K562 (cell line): Measurements from ENCODE around the gene STC2. TPM values are rescaled to one million over a fixed set of nuclear protein-coding genes. Genes with fewer than 3 reads are reported as not detected.

ENCODE experiments used
- ARHGAP35 ChIP-seq: fragments of 450-650 bp; IDR thresholded peaks from 2 replicates; pipeline ENCODE4 v1.6.1; 2018; ENCODE audit not compliant: partially characterized antibody
- BRF1 ChIP-seq: IDR thresholded peaks from 3 replicates; pipeline ENCODE4 v1.6.1; 2011; ENCODE audit warnings: borderline replicate concordance, mild to moderate bottlenecking; ENCODE audit not compliant: insufficient read length; ENCODE audit errors: extremely low read depth
- COPS2 ChIP-seq: fragments of 450-650 bp; conservative IDR thresholded peaks from 2 replicates; pipeline ENCODE4 v1.6.1; 2016; ENCODE audit warnings: mild to moderate bottlenecking, moderate library complexity
- IFI16 ChIP-seq: fragments of 250-450 bp; sonication (Bioruptor Pico); IDR thresholded peaks from 2 replicates; pipeline ENCODE4 v2.1.2; 2022; ENCODE audit warnings: mild to moderate bottlenecking, inconsistent platforms
- MYNN ChIP-seq, 2 experiments: sonication (generic); formaldehyde crosslinking in 1 of 2; IDR thresholded peaks; 2 replicates each; pipeline versions ENCODE4 v1.5.0 to v1.6.1; 2016 to 2020; ENCODE audit warnings: antibody characterized with exemption in 1 of 2, missing genetic modification reagents in 1 of 2
- NKRF ChIP-seq: fragments of 450-650 bp; IDR thresholded peaks from 2 replicates; pipeline ENCODE4 v1.6.1; 2016; ENCODE audit warnings: borderline replicate concordance
- NONO ChIP-seq, 2 experiments: fragments of 200-400 bp in 1 of 2; fragments of 450-650 bp in 1 of 2; formaldehyde crosslinking in 1 of 2; IDR thresholded peaks; 2 replicates each; pipeline ENCODE4 v1.6.1; 2017; ENCODE audit warnings: low read depth in 2 of 2, mild to moderate bottlenecking in 2 of 2, moderate library complexity in 2 of 2, low read length in 1 of 2
- PHF8 ChIP-seq: fragments of 200-600 bp; sonication (generic); IDR thresholded peaks from 2 replicates; pipeline ENCODE4 v1.6.1; 2012; ENCODE audit warnings: mixed run types, mild to moderate bottlenecking, inconsistent platforms, low read length, moderate library complexity, borderline replicate concordance
- RBM25 ChIP-seq: fragments of 200-400 bp; formaldehyde crosslinking; IDR thresholded peaks from 2 replicates; pipeline ENCODE4 v1.6.1; 2018; ENCODE audit warnings: low read length, low read depth, moderate library complexity; ENCODE audit not compliant: severe bottlenecking
- RUNX1 ChIP-seq: sonication (generic); IDR thresholded peaks from 2 replicates; pipeline ENCODE4 v1.6.1; 2016; ENCODE audit warnings: antibody characterized with exemption, low read depth
- SMARCA5 ChIP-seq: fragments of 450-650 bp; IDR thresholded peaks from 2 replicates; pipeline ENCODE4 v1.6.1; 2016
- TFAM ChIP-seq: fragments of 250-450 bp; sonication (Bioruptor Pico); conservative IDR thresholded peaks from 2 replicates; pipeline ENCODE4 v1.5.0; 2021; ENCODE audit warnings: mild to moderate bottlenecking, moderate library complexity
- THRB ChIP-seq: fragments of 450-650 bp; formaldehyde crosslinking; conservative IDR thresholded peaks from 2 replicates; pipeline ENCODE4 v1.4.0; 2022; ENCODE audit warnings: mild to moderate bottlenecking, missing genetic modification characterization
- ZC3H11A ChIP-seq: IDR thresholded peaks from 2 replicates; pipeline ENCODE4 v1.6.1; 2012; ENCODE audit warnings: low read depth, low read length, improper control_type of control experiment
- ZNF696 ChIP-seq: fragments of 250-450 bp; sonication (Bioruptor Pico); conservative IDR thresholded peaks from 2 replicates; pipeline ENCODE4 v1.4.0; 2020; ENCODE audit warnings: mild to moderate bottlenecking, moderate library complexity
- polyA plus RNA-seq, 8 experiments: library from polyadenylated mRNA; depleted of rRNA in 4 of 8; stranded (reverse) in 5 of 8; unstranded in 3 of 8; fragments of >200 nt; fragmentation: Nextera tagmentation in 2 of 8; fragmentation: Illumina TruSeq in 1 of 8; extraction: Ambion mirVana in 2 of 8; extraction: Trizol in 1 of 8; gene quantifications; 2 replicates each; pipeline versions ENCODE4 v1.2.1 to v1.2.3, GENCODE V29; 2011 to 2014; ENCODE audit warnings: inconsistent platforms in 1 of 8, missing spikeins in 1 of 8
- total RNA-seq, 7 experiments: library from RNA; depleted of rRNA in 6 of 7; stranded (reverse); fragments of >200 nt in 6 of 7; fragmentation: Illumina TruSeq in 2 of 7; extraction: Trizol in 2 of 7; gene quantifications; 2 replicates each; pipeline versions ENCODE4 v1.2.1 to v1.2.3, GENCODE V29; 2011 to 2021; ENCODE audit warnings: low replicate concordance in 1 of 7

STC2 gene
- total and polyA plus RNA-seq, 9 of the 15 experiments (the other 6 are each of a cell fraction or from before 2014, with no cell fraction given) = 0.62 to 31.7 (median 7.4) TPM

- TF ChIP-seq THRB (CRISPR knock-in tag) (no peak), TFAM (CRISPR knock-in tag) (no peak), PHF8 (no peak), IFI16 (CRISPR knock-in tag) (no peak), RBM25 (no peak), ZC3H11A (no peak), NONO (IDR thresholded peaks at IDR 0.05; ENCODE audit: low read depth in 2 of 2, low read length in 1 of 2) (no peak), COPS2 (no peak), RUNX1 (no peak), ARHGAP35 (no peak), NKRF (no peak), MYNN (IDR thresholded peaks at IDR 0.05) (no peak), MYNN (CRISPR knock-in tag; IDR thresholded peaks at IDR 0.05) (no peak), SMARCA5 (no peak), ZNF696 (CRISPR knock-in tag) (no peak), BRF1 (no peak)
Measured at GRCh38 chr5:173340984-173341383, 12.8 kb upstream of the STC2 start (continued).
